Stimulated activated CD8-positive, alpha-beta memory T cell treated with anti-CD3 and anti-CD28 coated beads, Interleukin-2, amount 100 ng/mL, for 1 hour (primary cell): ENCODE data around the gene S100A6.
A peak's percentile ranks its signal among the peaks of the same experiment; 100 is the strongest.

Experiments
- DNase-seq, 2 donors: peaks; one replicate each; pipeline ENCODE4 v3.0.0-alpha.2; 2020; ENCODE audit warnings: low read depth in 2 of 2

Gene S100A6

DNA sequence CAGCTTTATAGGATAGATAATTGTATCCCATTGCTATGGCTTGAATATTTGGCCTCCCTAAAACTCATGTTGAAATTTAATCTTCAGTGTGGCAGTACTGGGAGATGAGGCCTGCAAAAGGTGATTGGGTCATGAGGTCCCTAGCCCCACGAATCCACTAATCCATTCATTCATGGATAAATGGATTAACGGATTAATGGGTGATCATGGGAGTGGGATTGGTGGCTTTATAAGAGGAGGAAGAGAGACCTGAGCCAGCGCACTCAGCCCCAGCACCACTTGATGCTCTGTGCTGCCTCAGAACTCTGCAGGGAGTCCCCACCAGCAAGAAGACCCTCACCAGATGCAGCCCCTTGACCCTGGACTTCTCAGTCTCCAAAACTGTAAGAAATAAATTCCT, 32.0 kb downstream of the S100A6 start:
- no peak for DNase-seq

DNA sequence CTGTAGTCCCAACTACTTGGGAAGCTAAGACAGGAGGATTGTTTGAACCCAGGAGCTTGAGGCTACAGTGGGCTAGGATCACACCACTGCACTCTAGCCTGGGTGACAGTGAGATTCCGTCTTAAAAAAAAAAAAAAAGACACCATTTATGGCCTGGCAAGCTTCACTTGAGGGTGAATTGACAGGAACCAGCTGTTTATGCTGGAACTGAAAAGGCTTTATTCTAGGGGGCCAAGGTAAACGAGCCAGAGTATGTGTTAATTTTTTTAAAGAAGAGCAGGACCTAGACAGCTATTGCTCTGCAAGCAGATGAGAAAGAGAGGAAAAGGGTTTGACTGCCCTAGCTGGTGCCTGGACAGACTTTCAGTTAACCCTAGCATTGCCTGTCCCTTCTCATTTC, 37.0 kb downstream of the S100A6 start:
- no peak for DNase-seq

DNA sequence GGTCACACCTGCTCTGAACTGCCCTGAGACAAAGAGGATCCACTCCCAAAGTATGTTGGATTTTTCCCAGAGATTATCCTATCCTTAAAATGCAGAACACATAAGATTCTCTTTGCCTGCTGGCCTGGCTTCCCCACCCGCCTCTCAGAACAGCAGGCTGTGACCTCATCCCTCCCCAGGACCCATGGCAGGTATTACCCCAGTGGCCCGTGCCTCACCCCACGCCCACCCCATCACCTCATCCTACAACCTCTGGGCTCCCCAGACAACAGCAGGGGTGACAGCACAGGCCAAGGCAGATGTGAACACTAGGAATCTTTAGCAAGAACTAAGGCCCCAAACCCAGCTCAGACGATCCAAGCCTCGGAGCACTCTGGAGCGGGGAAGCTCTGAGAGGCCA, 40.3 kb downstream of the S100A6 start:
- no peak for DNase-seq

DNA sequence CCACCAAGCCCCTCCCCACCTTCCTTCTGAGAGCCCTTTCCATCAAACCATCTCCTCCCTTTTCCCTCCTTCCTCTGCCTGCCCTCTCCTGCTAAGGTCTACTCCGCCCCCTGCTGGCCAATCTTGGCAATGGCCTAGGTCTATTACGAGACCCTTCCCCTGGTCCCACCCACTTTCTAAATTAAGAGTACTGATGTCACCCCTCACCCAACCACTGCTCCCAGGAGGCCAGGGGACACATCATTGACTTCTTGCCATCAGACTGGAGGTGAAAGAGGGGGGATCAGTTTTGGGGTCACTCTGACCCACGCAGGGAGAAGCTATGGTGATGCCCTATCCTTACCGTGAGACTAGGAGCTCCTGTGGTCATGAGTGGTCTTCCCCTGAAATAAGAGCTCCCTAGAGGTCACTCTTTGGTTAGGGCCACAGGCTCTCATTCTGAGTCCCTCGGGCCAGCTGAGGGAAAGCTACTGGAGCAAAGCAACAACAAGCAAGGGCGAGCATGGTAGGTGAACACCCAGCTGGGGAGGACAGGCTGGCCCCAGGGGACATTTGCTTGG, 40.7 kb downstream of the S100A6 start:
- peak; percentile 20 to 62 for DNase-seq

DNA sequence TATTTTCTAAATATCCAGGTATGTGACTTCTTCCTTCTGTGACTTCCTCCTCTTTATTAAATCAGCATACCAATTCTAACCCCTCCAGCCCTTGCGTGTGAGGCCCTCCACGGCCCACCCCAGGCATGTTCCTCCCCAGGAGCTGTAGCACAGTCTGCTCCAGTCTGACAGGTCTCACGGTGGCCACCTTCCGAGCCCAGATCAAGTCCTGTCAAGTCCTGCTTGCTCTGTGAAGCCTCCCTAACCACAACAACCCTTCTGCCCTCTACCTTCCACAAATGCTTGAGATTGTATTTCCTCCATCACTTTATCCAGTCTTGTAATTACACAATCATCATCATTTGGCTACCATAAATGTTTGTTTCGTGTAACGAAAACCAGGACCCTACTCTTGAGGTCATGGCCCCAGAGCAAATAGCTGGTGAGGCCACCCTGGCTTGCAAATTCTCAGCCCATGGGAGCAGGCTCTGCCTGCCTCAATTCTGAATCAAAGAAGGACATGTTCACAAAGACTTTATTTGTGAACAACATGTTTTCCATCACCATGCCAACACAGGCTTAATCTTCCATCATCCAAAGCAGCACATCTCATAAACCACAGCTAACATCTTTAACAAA, 42.3 kb downstream of the S100A6 start:
- DNase-seq, result no peak

DNA sequence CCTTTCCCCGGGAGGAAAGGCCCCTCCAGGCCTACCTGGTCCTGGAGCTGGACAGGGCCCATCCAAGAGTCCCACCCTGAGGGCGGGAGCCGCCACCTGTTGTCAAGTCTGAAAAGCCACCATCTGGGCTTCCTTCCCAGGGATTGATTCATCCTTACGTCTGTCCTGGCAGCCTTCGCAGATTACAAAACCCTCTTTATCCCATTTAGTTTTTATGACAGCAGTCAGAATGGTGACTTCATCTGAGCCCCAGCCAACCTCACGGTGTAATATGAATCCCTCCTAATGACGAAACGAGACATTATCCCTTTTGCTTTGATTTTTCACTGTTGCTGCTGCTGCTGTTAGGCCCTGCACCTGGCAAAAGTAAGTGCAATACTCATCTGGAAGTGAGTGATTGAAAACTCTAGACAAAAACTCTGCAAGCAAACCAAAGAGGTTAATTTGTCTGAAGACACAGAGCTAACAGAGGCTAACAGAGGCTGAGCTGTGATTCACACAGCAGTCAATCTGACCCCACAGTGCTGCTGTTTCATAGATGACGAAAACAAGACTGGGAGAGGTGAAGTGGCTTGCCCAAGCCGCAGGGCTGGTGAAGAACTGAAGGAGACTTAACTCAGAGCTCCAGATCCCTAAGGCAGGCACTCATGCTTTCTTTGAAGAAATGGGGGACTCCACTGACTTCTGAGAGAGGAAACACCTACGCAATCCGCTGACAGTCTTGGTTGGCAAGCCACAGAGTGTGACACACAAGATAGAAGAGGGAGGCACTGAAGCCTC, 45.3 kb downstream of the S100A6 start:
- DNase-seq, result no peak

DNA sequence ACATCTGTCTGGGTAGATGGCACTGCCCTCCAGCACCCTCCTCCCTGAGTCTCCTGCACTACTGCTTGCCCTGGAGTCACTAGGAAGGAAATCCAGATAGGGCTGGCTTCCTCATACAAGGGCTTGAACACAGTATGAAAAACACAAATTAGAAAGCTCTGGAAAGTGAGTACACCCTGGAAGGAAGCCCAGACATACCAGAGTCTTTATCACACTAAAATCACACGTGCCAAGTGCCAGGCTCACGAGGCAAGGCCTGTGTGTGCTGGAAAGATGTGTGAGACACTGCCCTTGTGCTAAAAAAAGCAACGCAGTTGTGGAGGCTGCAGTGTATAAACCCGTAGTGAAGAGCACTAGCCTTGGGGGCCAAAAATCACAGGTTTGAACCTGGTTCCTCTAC, 47.1 kb downstream of the S100A6 start:
- no peak for DNase-seq

DNA sequence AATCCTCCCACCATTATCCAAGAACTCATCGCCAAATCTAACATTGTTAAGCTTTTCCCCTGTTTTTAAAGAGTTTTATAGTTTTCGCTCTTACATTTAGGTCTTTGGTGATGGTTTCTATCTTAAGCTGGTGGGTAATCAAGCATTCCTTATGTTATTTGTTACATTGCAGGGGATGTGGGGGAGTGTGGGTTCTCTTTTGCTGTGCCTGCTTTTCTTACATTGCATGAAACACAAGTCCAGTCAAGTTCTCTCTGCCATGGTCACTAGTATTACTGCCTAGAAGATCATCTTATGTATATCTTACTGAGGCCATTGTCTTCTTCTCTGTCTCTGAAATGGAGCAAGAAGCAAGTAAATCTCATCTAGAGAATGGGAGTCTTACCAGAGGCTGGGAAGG, 48.1 kb downstream of the S100A6 start:
- DNase-seq, result no peak

DNA sequence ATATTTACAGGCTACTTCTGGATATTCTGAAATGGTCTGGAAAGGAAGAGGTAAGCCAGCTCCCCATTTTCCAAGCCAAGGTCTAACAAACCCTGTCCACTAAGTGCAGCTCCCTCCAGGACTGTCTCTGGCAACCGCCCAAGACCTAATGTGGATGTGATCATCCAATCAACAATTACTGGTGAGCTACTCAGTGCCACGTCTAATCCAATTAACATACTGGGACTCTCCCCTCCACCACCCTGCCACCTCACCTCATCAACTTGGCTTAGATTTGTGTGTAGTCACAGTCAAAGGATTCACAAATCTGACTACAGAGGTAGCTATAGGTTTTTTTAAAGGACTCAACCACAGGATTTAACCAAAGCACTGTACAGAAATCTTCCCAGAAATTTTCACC, 49.9 kb downstream of the S100A6 start:
- no peak for DNase-seq
